CMK (cell line): ENCODE results near the gene NRAS.
A peak's percentile ranks its signal among the peaks of the same experiment; 100 is the strongest.
"Not testable (repeated sequence)": the region's sequence is repeated elsewhere in the genome, so short reads cannot be mapped to it uniquely, and the experiment has no call there.

ENCODE experiments used
- DNase-seq: peaks from one replicate; pipeline ENCODE4 v3.0.0-alpha.2; 2010; ENCODE audit warnings: low read depth

Gene NRAS

GRCh38 chr1:114716304-114717170 lies at the start of gene NRAS:
TSS of gene NRAS (minus strand) at chr1:114716771. CDS start at chr1:114716160, 611 bp downstream.
- DNase-seq, result peak; percentile 62

- no peak for DNase-seq
Observed at GRCh38 chr1:114764689-114765088, 48.1 kb upstream of the NRAS start.

GRCh38 chr1:114758256-114758832 lies 41.8 kb upstream of the NRAS start:
- no peak for DNase-seq

- DNase-seq, result peak; percentile 98
Observed at GRCh38 chr1:114757455-114758255, 41.1 kb upstream of the NRAS start, which contains the start of gene CSDE1. TSS of gene CSDE1 (minus strand) at chr1:114757984. CDS start at chr1:114739890, 18,094 bp downstream.

GRCh38 chr1:114756949-114757454 lies 40.4 kb upstream of the NRAS start:
- DNase-seq, result peak; percentile 12

GRCh38 chr1:114756009-114756892 lies 39.7 kb upstream of the NRAS start:
- DNase-seq, result no peak

- DNase-seq, result no peak
Observed at GRCh38 chr1:114755006-114755931, 38.7 kb upstream of the NRAS start.

- DNase-seq, result not testable (repeated sequence)
Observed at GRCh38 chr1:114753702-114754101, 37.1 kb upstream of the NRAS start.

- DNase-seq, result no peak
Observed at GRCh38 chr1:114753143-114753542, 36.6 kb upstream of the NRAS start.

GRCh38 chr1:114750780-114751179 lies 34.2 kb upstream of the NRAS start:
- no peak for DNase-seq

- DNase-seq, result no peak
Observed at GRCh38 chr1:114749835-114750234, 33.3 kb upstream of the NRAS start.

- no peak for DNase-seq
Observed at GRCh38 chr1:114746450-114747121, 30.0 kb upstream of the NRAS start.

- no peak for DNase-seq
Observed at GRCh38 chr1:114745291-114745690, 28.7 kb upstream of the NRAS start.

GRCh38 chr1:114741963-114742746 lies 25.6 kb upstream of the NRAS start:
- DNase-seq, result no peak

- DNase-seq, result no peak
Observed at GRCh38 chr1:114740331-114740730, 23.8 kb upstream of the NRAS start.

- no peak for DNase-seq
Observed at GRCh38 chr1:114737314-114737849, 20.8 kb upstream of the NRAS start.

GRCh38 chr1:114735479-114735878 lies 18.9 kb upstream of the NRAS start:
- DNase-seq, result no peak

GRCh38 chr1:114729782-114730181 lies 13.2 kb upstream of the NRAS start:
- no peak for DNase-seq

GRCh38 chr1:114728553-114728952 lies 12.0 kb upstream of the NRAS start:
- DNase-seq, result no peak
